Stimulated activated CD8-positive, alpha-beta memory T cell treated with anti-CD3 and anti-CD28 coated beads, Interleukin-2, amount 100 ng/mL, for 1 hour (primary cell): ENCODE results near the gene CASR.

Experiments
- DNase-seq, 2 donors: peaks; one replicate each; pipeline ENCODE4 v3.0.0-alpha.2; 2020; ENCODE audit warnings: low read depth in 2 of 2

CASR gene

GRCh38 chr3:122215592-122216298, 32.3 kb downstream of the CASR start:
- DNase-seq = no peak

- DNase-seq = no peak
These were observed 34.4 kb downstream of the CASR start for GRCh38 chr3:122217901-122218300.

GRCh38 chr3:122219242-122219872, 35.9 kb downstream of the CASR start:
- no peak for DNase-seq

- DNase-seq = no peak
These were observed 43.7 kb downstream of the CASR start for GRCh38 chr3:122227036-122227781.

DNA sequence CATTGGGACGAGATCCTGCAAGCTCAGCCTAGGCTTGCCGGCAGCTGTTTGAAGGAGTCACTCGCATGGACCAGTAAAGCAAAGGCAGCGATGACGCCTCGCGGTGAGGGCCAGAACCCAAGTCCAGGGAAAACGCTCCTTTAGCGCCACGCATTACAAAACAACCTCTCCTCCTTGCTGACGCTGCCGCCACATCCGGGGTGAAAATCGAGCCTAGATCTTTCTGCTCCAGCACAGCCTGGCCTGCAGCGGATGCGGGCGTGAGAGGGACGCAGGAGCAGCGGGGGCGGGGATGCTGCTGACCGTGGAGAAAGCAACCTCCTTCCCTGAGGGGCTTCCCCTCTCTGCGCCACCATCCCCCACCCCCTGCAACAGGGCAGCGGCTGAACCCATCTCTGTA, 46.7 kb downstream of the CASR start:
- DNase-seq = no peak

DNA sequence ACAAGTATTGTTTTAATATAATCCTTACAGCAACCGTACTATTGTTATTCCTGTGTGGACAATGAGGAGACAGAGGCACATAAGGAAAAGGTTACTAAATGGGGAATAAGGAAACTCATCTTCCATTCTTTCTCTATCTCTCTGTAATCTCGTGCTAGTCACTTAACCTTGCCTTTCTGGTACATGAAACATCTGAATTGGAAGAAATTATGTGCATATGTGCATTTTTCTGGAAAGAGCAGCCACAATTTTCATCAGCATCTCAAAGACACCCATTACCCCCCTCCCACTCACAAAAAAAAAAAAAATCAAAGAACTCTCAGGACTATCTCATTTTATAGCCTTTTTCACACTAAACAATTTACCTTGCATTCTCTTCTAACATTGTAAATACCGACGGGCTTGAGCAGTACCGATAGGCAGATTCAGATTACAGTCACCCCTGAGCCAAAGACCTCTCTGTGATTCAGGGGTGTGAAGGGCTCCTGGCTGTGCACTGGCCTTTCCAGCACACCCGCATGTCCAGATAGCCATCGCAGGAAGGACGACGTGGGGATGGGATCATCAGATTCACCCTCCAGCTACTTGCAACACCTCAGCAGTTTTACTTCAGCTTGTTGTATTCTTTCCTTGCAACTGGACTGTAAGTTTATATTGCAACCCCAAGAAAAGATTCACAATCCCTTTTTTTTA, 48.1 kb downstream of the CASR start:
- no peak for DNase-seq

DNA sequence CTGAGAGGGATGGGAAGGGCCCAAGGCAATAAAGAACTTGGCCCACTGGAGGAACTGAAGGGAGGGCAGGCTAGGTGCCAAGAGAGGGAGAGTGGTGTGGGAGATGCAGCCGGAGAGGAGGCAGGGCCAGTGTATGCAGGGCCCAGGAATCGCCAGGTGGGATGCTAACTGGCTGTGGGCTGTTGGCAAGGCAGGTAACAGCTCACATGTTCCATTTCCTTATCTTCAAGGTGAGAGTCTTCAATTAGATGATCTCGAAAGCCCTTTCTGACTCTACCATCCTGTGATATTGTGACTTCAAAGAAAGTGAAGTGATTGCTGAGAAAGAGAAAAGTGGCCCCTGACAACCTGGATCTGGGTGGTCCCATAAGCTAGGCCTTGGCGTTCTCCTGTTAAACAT, 49.0 kb downstream of the CASR start:
- no peak for DNase-seq

GRCh38 chr3:122233101-122233952, 49.9 kb downstream of the CASR start:
- DNase-seq = no peak

GRCh38 chr3:122234117-122234516, 50.6 kb downstream of the CASR start:
- DNase-seq = no peak

DNA sequence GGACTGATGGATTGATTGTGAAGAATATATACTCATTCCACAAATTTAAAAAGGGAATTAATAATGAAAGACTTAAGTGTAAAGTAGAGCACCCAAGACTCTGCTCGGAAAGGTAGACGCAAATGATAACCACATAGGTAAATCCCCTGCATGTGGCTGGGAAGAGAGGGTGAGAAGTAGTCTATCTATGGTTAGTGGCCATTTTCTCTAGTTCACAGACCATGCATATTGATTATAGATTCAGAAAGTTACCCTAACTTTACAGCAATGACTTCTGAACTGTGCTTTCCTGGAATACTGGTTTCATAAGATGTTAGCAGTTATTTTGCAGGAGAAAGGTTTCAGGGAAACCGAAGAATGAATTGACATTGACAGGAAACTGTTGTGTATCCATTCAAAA, 51.7 kb downstream of the CASR start:
- DNase-seq = no peak

GRCh38 chr3:122239112-122239511, 55.6 kb downstream of the CASR start:
- no peak for DNase-seq

- DNase-seq = no peak
These were observed 62.2 kb downstream of the CASR start for GRCh38 chr3:122245513-122246174.

DNA sequence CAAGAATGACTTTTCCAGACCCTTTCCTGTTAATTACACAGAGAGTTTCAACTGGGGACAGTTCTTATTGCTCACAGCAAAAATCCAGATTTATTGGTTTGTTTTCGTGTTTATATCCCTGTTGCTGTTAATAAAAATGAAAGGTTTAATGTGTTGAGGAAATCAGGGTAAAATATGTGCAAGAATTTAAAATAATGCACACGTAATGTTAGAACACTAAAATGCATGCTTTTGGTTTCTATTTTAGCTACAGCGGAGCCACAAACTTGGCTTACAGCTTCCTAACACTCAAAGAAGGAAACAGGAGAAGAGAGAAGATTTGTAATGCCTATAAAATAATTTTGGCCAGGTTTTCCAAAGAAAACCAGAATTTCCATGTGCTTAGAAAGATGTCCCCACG, 62.7 kb downstream of the CASR start:
- no peak for DNase-seq

GRCh38 chr3:122247087-122247824, 63.8 kb downstream of the CASR start:
- no peak for DNase-seq

DNA sequence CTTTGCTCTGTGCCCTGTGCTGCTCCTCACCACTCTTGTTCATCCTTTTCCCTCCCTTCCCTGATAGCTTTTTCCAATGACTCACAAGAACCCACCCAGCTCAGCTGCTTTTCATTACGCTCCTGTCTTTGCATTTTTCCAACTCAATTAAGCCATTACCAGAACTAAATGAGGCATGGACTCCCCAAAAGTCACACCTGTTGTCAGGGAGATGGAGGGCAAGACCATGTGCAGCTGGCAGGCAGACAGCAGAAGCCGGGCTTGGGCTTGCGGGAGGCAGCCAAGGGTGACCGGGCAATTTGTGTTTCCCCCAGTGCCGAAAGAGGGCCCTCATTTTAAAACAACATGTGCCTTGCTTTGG, 64.3 kb downstream of the CASR start:
- DNase-seq = no peak

DNA sequence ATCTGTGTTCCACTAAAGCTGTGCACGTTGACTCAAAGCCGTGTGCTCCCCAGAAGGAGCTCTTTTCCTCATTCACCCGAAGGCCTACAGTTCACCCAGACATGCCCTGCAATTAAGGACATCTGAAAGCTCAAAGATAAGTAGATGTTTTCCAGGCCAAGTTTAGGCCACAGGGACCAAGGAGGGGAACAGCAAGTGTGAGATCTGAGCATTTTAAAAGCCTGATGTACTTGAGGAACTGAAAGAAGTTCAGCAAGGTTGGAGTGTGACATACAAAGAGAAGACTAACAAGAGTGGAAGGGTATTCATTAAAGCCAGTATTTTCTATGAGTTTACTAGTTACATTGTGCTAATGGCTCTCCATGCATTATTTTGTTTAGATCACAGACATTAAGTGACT, 68.0 kb downstream of the CASR start:
- no peak for DNase-seq

DNA sequence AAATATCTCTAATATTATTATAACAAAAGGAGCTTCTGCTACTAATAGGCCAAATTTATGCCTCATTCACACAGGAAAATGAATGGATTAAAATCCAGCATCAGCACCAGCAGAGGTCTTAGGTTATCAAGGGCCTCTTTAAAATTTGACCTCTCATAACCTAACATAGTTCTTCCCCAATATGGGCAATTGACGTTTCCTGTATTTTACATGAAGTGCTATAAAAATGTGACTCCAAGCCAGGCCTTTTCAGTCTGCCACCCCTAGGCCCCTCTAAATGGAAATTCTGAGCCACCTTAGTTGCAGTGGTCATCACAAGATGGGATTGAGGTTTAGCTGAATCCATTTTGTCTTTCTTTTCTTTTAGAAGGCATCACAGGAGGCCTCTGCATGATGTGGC, 70.1 kb downstream of the CASR start:
- DNase-seq = no peak

GRCh38 chr3:122255757-122256439, 72.4 kb downstream of the CASR start:
- DNase-seq = no peak

DNA sequence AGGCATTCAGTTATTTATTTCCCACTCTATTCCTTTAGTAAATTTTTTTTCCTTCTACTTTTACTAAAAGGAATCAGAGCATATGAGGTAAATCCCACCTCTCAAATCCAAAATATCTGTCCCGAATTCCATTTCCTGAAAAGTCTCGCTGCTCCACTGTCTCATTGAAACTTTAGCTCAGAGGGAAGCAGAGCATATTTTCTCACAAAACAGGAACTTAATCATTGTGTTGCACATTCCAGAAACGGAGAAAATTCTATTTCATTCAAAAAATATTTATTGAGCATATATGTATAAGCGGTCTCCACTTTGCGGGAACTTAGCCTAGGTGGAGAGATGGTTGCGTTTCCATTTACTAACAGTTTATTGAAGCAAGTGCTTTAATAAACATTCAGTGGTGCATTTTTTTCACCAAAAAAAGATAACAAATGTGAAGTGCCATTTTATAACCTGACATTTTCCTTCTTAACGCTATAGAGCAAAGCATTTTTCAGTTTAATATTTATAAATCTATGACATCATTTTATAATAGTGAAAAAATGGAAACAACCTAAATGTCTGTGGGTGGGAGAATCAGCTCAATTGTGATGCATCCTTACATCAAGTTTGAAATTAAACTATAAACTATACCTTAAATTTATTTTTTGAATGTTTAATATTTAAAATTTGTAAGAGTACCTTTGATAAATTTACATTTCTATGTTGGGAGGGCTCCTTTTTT, 74.3 kb downstream of the CASR start:
- no peak for DNase-seq
